Cardiac muscle cell (in vitro differentiated cells and primary cell): ENCODE measurements around the gene COL6A2. TPM values are rescaled to one million over a fixed set of nuclear protein-coding genes. Genes with fewer than 3 reads are reported as not detected.

Source experiments
- DNase-seq, 2 donors: peaks; one replicate each; pipeline versions ENCODE4 v3.0.0 to v3.0.0-alpha.2; 2010 to 2017; ENCODE audit warnings: low read depth in 1 of 2, low spot score in 1 of 2
- H3K27ac ChIP-seq: fragments of 200-600 bp; sonication (generic); 2 replicates; pipeline ENCODE4 v1.5.1; 2016
- H3K27me3 ChIP-seq: fragments of 200-600 bp; sonication (generic); 2 replicates; pipeline ENCODE4 v1.6.0; 2016; ENCODE audit warnings: control low read depth
- H3K36me3 ChIP-seq: fragments of 200-600 bp; sonication (generic); 2 replicates; pipeline ENCODE4 v1.5.1; 2016; ENCODE audit warnings: control low read depth
- H3K4me1 ChIP-seq: fragments of 200-600 bp; sonication (generic); 2 replicates; pipeline ENCODE4 v1.8.1; 2017; ENCODE audit warnings: low read depth, mild to moderate bottlenecking, mixed run types
- H3K4me3 ChIP-seq: fragments of 200-600 bp; sonication (generic); 2 replicates; pipeline ENCODE4 v1.5.1; 2016; ENCODE audit warnings: mild to moderate bottlenecking
- H3K9me3 ChIP-seq: fragments of 200-600 bp; sonication (generic); 2 replicates; pipeline ENCODE4 v1.5.1; 2017; ENCODE audit warnings: low read depth, mild to moderate bottlenecking, control low read depth
- polyA plus RNA-seq: library from polyadenylated mRNA; unstranded; fragments of >200 nt; fragmentation: Nextera tagmentation; extraction: Ambion mirVana; gene quantifications from 2 replicates; pipeline ENCODE4 v1.2.1, GENCODE V29; 2016
- total RNA-seq: library from RNA; depleted of rRNA; stranded (reverse); fragments of >200 nt; gene quantifications from 2 replicates; pipeline ENCODE4 v1.2.3, GENCODE V29; 2016
- TF ChIP-seq, protein P1 (sequence below): IDR thresholded peaks from 2 replicates; pipeline ENCODE4 v1.5.1; 2012; ENCODE audit warnings: low read depth, mild to moderate bottlenecking, low read length

Gene COL6A2
- total and polyA plus RNA-seq, 2 experiments from 2014 or later: 153 to 260 TPM

DNA sequence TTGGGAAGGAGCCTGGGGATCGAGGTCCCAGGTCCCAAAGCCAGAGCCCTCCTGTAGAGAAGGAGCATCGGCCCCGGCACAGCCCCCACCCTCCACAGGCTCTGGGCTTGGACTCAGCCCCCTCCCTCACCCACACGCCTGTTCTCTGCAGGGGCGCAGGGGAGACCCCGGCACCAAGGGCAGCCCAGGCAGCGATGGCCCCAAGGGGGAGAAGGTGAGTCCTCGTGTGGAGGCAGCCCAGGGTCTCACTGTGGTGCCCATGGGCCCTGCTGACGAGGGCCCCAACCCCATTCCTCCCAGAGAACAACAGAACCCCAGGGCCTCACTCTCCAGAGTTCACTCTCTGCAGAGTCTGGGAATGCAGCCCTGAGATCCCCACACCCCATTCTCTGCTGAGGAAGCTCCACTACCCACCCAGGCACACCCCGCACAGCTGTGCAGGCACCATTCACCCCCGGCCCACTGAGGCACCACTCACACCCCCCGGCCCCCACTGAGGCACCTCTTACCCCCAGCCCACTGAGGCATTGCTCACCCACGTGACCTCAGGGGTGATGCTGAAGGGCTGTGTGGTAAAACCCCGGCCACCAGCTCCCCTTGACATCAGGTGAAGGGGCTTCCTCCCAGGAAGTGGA lies 21.8 kb downstream of the COL6A2 start:
- Histone ChIP-seq H3K9me3 (no peaks in the 10 kb centered on the region), H3K4me3 (no peak overlapping the region), H3K27ac (no peak overlapping the region), H3K27me3 (no peaks in the 10 kb centered on the region), H3K36me3 (no peaks in the 10 kb centered on the region), H3K4me1 (no peaks in the 10 kb centered on the region)
- TF ChIP-seq, protein P1, sequence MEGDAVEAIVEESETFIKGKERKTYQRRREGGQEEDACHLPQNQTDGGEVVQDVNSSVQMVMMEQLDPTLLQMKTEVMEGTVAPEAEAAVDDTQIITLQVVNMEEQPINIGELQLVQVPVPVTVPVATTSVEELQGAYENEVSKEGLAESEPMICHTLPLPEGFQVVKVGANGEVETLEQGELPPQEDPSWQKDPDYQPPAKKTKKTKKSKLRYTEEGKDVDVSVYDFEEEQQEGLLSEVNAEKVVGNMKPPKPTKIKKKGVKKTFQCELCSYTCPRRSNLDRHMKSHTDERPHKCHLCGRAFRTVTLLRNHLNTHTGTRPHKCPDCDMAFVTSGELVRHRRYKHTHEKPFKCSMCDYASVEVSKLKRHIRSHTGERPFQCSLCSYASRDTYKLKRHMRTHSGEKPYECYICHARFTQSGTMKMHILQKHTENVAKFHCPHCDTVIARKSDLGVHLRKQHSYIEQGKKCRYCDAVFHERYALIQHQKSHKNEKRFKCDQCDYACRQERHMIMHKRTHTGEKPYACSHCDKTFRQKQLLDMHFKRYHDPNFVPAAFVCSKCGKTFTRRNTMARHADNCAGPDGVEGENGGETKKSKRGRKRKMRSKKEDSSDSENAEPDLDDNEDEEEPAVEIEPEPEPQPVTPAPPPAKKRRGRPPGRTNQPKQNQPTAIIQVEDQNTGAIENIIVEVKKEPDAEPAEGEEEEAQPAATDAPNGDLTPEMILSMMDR: no peak
- DNase-seq: no peak

DNA sequence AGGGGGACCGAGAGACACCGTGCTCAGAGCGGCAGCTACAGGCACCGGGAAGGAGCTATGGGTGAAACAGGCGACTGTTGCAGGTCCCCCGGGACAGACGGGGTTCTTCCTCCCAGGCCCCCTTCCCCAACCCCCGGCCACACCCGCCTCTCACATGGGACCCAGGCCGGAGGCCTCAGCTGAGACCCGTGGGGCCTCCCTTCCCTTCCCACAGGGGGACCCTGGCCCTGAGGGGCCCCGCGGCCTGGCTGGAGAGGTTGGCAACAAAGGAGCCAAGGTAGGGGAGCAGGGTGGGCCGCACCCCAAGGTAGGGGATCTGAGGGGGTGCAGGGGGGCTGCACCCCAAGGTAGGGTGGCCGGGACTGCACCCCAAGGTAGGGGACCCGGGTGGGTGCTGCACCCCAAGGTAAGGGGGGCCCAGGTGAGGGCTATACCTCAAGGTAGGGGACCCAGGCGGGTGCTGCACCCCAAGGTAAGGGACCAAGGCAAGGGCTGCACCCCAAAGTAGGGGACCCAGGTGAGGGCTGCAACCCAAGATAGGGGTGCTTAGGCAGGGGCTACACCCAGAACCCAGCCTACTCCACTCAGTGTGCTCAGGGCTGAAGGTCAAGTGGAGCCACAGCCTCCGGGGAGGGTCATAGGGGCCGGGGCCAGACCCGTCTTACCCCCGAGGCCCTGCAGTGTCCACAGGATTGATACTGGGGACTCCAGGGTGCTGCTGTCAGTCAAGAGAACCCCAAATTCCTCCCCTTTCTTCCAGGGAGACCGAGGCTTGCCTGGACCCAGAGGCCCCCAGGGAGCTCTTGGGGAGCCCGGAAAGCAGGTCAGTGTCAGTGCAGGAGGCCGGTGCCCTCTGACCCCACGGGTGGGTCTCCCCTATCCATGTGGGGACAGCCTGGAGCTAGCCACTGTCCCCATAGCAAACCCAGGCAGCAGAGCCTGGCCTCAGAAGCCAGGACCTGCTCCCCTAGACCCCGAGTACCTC lies 22.7 kb downstream of the COL6A2 start:
- H3K4me1 ChIP-seq: no peaks in the 10 kb centered on the region
- H3K9me3 ChIP-seq: no peaks in the 10 kb centered on the region
- DNase-seq: no peak
- H3K27me3 ChIP-seq: no peaks in the 10 kb centered on the region
- no peak overlapping the region for H3K4me3 ChIP-seq
- no peak overlapping the region for H3K27ac ChIP-seq
- H3K36me3 ChIP-seq: no peaks in the 10 kb centered on the region
- TF ChIP-seq, protein P1: no peak

DNA sequence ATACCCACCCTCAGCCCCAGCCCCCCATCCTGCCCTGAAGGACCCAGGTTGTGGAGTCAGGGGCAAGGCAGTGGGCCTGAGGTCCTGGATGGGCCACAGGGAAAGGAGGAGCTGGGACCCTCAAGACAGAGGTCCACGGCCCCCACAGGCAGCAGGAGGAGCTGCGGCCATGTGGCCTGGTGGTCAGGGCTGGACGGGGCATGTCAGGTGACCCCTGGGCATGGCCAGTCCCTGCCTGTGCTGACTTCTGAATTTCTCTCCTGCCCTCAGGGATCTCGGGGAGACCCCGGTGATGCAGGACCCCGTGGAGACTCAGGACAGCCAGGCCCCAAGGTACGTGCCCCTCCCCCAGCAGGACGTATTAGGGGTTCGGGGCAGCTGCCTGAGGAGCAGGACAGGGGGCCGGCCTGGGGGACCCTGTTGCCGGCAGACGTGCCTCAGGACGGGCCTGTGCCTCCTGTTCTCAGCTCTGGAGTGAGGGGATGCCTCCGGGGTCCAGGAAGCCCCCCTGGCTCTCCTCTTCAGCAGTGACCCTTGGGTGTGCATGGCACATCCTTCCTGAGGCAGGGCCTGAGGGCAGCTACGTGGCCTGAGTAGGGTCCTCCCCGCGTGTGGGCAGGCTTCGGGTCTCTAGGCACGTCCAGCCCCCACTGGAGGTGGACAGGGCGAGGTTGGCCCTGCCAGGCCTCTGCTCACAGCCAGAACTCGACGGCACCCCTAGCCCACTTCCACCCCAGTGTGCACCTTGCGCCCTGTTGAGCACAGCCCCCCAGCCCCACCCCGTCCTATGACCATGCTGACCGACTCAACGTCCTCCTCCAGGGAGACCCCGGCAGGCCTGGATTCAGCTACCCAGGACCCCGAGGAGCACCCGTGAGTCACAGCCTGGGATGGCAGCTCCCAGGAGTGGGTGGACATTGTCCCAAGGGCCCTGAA lies 23.6 kb downstream of the COL6A2 start:
- Histone ChIP-seq H3K4me1 (no peaks in the 10 kb centered on the region), H3K36me3 (no peaks in the 10 kb centered on the region), H3K4me3 (no peak overlapping the region), H3K9me3 (no peaks in the 10 kb centered on the region), H3K27me3 (no peaks in the 10 kb centered on the region), H3K27ac (no peak overlapping the region)
- TF ChIP-seq, protein P1: peak; percentile 5
- DNase-seq: no peak

DNA sequence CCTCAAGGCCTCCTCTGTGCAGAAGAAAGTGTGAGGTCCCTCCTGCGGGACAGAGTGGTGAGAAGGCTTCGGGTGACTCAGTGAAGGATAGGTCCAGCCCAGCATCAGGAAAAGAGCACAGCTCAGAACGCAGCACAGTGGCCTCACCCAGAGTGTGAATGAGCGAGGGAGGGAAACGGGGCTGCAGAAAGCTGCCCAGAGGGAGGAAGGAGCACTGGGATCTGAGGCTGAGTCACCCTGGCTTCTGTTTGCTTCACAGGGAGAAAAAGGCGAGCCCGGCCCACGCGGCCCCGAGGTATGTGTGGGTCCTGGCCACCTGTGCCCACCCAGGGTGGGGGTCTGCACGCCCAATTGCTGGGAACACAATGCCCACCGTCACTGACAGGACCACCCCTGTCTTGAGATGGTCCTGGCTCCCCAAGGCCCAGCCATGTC lies 24.3 kb downstream of the COL6A2 start:
- Histone ChIP-seq H3K27me3 (no peaks in the 10 kb centered on the region), H3K4me3 (no peak overlapping the region), H3K9me3 (no peaks in the 10 kb centered on the region), H3K36me3 (no peaks in the 10 kb centered on the region), H3K4me1 (peaks cover 4% of the 10 kb centered on the region), H3K27ac (no peak overlapping the region)
- DNase-seq: peak in 1 of 2 donors; percentile 60
- TF ChIP-seq, protein P1: no peak
